Measurements from ENCODE around the gene TEAD1.

- TF ChIP-seq CTCF (conservative IDR thresholded peaks at IDR 0.05) (no peak), EZH2 (IDR thresholded peaks at IDR 0.05; ENCODE audit: low read depth) (no peak)
Measured at GRCh38 chr11:12841946-12842630, 167.9 kb downstream of the TEAD1 start.
